Activated naive CD4-positive, alpha-beta T cell treated with Interleukin-2 at 50 U/mL for 16 hours (primary cell): ENCODE data around the gene PHF12.
"Not testable (repeated sequence)": the region's sequence is repeated elsewhere in the genome, so short reads cannot be mapped to it uniquely, and the experiment has no call there.

Experiments
- DNase-seq: peaks from one replicate; pipeline ENCODE4 v3.0.0-alpha.2; 2020

The PHF12 gene

DNA sequence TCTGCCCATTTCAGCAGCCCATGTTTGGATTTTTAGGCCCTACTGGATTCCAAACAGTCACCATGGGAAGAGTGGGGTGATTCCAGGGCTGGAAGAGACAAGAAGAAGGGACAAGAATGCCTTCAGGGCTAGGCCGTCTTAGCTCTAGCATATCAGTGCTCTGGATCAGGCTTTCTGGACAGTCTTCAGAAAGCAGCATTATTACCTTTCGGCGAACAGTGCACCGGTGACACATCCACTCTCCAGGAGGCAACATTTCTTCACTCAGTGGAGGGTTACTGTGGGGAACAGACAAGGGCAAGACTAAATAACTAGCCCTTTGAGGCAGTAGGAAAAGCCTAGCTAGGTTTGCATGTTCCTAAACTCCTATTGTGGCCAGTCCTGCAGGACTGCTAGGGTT is 24.5 kb downstream of the PHF12 start:
- DNase-seq = no peak

DNA sequence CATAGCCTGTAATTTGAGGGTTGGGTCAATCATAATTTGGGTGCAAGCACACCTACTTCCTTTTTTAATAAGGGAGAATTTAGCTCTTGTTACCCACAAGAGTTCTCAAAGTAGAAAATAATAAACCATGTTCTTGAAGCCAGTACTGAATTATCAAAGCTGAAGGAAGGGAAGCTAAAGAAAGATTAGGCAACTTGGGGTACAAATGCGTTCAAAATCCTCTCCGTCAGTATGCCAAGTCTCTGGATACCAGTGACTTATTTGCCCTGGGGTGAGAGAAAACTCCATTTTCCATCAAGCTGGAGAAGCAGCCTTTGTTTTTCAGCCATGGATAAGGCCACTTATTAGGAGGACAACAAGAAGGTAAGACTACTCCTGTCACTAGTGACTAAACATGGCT is 25.0 kb downstream of the PHF12 start:
- no peak for DNase-seq

GRCh38 chr17:28925912-28926365 is 25.4 kb downstream of the PHF12 start:
- DNase-seq = peak; percentile 44

DNA sequence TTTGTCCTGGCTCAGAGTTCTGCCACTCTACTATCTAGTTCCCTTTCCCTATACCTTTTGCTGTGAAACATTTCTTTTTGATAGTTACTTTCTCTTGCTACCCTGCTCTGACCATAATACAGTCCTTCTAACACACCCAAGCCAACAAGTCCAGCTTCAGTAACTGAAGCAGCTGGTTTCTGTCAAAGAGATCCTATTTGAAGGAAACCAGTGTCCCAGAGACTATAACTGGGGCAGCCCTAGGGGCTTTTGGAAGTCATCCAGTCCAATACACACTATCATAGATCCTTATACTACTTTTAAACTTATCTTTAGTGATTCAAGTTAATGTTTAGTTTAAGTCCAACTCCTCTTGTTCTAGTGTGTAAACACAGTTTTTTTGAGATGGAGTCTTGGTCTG is 31.1 kb downstream of the PHF12 start:
- DNase-seq = no peak

DNA sequence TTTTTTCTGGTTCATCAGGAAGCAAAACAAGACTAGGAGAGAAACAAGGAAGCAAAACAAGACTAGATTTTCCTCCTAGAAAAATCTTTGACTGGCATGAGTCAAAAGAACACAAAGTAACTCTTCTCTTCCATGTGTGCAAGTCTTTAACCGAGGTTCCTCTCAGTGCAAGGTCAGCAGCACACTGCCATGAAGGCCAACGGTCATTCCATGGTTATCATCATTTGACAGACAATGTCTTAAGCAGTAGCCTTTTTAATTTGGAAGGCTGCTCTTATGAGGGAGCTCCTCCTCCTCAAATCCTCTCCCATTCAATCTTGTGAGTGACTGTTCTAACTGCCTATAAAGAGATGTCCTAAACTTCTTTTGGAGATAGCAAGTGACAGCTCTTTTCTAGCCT is 33.0 kb downstream of the PHF12 start:
- DNase-seq = no peak

GRCh38 chr17:28917465-28917864 is 33.9 kb downstream of the PHF12 start:
- DNase-seq = no peak

GRCh38 chr17:28917029-28917428 is 34.3 kb downstream of the PHF12 start:
- DNase-seq = no peak

DNA sequence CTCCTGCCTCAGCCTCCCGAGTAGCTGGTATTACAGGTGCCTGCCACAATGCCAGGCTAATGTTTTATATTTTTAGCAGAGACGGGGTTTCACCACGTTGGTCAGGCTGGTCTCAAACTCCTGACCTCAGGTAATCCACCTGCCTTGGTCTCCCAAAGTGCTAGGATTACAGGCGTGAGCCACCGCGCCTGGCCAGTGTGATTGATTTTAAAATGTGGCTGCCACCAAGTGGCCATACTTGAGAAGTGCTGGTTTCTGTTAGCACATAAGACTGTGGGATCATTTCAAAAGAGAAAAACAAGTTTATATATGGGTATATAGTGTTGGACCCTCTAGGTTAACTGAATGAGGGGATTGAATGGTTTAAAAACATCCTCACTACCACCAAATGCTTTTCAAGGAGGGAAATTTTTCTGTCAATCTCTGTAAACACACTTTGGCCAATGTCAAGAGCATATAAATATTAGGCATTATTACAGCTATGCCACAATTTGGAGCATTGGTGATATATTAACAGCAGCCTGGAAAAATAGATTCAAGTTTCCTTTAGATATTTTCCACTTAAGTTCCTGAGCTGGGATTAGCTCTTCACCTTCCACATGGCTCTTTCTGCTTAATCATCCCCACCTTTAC is 34.9 kb downstream of the PHF12 start:
- DNase-seq = peak; percentile 51

DNA sequence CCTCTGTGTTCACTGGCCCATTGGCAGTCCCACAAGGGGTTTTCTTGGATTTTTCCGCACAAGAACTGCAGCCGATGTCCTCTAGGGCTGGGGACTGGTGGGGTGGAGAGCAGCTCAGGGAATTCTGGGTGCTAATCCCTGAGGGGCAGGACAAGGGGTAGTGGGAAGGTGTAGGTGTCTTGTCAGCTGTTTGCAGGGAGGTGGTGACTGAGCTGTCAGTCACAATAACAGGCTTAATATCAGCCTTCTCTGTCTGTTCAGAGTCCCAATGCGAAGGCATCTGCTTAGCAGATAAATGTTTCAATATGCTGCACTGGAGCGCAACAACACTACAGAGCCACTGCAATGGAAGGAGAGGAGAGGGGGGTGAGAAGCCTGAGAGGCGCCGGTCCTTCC is 38.4 kb downstream of the PHF12 start:
- DNase-seq = no peak

DNA sequence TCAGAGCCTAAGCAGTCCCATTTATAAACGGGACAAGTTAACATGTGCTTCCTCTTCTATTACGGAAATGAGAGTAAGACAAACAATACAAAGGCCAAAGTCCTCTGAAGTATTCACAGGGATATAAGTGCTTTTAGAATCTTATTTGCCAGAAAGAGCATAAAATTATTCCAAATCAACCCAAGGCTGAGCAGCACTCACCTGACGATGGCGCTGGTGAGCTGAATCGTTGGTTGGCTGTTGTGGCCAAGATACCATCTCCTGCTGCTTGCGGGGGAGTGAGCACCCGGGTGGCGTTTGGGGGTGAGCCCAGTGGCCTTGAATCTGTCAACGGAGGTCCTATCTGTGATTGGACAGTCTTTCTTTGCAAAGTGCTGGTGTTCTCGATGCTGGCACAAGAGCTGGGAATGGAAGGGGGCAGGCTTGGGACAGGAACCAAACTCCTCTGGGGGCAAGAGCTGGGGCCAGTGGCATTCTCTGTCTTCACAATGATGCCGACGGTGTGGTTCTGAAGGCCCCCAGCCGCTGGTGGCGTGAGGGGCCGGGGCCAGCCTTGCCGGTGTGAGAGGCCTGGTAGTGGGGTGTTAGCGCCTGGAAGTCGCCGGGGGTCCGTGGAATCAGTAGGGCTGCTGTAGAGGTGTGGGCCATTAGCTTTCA is 38.9 kb downstream of the PHF12 start:
- DNase-seq = no peak

DNA sequence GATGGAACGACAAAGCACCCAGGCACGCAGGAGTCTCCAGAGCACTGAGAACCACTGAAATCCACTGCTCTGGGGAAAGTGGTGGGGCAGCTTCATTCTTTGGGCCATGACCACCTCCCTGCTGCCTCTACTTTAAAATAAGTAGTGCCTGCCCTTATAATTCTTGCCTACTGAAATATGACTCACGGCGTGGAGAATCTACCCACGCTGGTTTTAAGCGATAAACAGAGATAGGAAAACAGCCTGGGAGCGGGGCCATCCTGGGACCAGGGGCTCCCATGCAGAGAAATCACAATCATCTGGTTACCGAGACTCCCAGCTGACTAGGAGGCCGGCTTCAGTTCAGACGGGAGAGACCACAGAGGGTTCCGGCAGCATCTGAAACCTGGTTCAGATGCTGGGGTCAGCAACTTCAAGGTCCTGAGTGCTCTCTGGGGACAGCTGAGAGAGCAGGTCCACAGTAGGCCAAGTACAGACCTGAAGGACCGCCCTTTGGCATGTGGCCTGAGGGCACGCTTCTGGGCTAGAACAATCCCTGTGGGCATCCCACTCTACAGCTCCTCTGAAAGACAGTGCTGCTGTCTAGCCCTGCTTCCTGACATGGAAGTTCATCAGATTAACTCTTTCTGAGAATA is 39.8 kb downstream of the PHF12 start:
- DNase-seq = no peak

DNA sequence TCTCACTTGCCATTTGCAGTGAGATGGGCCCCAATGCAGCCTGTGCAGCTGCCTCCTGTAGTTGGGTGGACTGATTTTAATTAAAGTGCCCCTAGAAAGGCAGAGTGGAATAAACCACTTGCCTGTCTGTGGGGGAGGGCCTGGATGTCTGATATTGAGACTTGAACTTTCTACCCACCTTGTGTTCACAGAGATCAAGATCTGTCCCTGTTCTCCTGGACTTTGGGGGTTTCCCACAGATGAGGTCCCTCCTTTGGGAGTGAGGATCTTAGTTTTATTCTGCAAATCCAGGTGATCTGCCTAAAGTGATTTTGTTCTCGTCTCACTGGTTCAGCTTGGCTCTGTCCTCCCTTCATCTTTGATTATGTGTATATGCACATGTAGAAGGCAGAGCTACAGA is 40.8 kb downstream of the PHF12 start:
- no peak for DNase-seq

DNA sequence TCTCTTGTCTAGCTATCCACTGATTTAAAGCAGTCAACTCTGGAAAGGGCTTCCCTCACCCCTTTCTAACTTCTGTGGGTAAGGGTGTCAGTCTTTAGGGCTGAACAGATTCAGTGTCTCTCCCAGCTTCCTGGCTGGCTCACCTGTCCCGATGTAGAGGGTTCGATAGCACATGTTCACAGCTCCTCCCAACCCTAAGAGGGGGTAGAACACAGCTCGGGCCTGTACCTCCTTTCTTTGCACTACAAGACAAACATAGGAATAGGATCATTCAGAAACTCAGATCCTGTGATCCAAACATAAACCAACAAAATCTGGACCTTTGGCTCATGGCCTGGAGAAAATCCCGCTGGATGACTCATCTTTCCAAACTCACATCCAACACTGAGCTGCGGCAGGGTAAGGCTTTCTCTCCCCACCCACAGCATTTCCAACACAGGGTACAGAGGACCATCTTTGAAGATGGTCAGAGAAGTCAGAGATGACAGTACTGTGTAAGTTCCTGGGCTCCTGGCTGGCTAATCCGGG is 42.6 kb downstream of the PHF12 start:
- DNase-seq = no peak

DNA sequence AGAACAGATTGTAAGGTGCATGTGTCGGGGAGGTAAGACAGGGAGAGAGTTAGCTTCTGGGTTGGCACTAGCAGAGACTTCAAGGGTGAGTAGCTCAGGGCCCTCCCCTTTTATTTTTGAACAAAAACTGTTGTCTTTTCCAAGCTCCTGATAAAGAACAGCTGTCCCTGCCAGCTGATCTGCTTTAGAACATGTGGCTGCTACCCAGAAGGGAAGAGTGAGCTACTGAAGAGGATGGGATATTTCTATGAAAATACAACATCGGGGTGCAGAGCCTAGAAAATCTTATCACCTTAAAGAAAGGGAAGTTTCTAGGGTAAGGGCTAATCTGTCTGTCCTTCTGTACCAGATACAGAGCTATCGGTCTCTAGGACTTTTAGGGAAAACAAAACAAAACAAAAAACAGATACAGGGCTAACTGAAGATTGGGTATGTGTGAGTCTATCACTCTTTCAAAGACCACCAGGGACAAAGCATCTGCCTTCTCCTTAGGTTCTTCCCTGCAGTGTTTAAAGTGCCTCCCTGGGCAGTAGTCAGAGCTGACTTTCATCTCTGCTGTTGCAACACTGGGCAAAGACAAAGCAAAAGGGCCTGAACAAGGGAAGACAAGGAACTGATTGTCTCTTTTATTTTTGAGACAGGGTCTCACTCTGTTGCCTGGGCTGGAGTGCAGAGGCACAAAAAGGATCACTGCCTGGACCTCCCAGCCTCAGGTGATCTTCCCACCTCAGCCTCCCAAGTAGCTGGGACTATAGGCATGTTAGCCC is 43.4 kb downstream of the PHF12 start:
- DNase-seq = no peak

DNA sequence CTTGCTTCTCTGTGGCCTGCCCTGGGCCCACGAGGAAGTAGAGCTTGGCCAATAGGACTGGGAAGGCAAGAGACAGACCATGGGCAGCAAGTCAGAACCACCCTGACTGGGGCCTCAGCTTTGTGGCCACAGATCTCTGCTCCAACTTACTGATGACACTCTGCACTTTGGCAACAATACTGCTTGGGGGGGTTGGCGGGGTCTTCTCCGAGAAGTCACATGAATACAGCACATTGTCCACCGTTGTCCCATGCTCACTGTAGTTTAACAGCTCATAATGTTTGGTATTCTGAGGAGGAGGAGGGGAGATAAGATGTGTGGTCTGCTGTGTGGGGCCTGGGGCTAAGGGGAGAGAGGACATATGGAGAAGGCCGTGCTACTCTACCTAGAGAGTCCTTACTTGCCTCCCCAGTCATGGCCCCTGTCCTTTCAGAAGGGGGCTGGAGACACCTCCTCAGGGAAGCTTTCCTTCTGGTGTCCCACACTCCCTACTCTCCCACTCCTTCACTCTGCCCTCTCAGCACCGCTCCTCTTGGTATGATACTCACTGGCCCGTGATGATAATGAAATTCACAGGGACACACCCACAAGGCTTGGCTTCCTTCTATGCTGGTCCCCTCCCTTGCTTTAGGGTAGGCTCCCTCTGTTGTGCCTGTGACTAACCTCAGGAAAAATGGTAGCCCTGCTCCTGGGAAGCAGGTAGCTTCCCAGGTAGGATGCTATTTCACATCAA is 44.4 kb downstream of the PHF12 start:
- no peak for DNase-seq

GRCh38 chr17:28906276-28906675 is 45.0 kb downstream of the PHF12 start:
- DNase-seq = no peak

DNA sequence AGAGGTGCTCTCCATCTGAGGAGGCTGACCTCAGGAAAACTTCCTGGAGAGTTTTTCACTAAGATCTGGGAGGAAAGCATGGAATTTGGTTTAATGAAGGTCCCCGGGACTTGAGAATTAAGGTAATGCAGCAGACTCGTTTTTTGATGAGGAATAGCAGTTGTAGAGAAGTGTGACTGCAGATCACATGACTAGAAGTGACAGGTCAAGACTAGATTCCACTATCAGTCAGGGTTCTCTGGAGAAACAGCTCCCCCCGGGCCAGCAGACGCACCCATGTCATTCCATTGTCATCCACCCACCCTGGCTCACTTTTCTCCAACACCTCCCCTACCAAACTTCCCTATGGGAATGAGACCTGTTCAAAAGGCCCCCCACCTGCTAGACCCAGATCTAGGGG is 46.5 kb downstream of the PHF12 start:
- no peak for DNase-seq

- DNase-seq = not testable (repeated sequence)
Measured at GRCh38 chr17:28903546-28903841, 47.8 kb downstream of the PHF12 start.

- DNase-seq = peak; percentile 92
Measured at GRCh38 chr17:28902819-28903545, 48.3 kb downstream of the PHF12 start, which contains the start of gene DHRS13. TSS of gene DHRS13 (minus strand) at chr17:28903079. CDS start at chr17:28902944, 135 bp downstream.

- DNase-seq = peak; percentile 57
Measured at GRCh38 chr17:28901866-28902818, 49.2 kb downstream of the PHF12 start.
